ENCODE measurements around the gene ABCF1. TPM values are rescaled to one million over a fixed set of nuclear protein-coding genes. Genes with fewer than 3 reads are reported as not detected.

The ABCF1 gene
- total and polyA plus RNA-seq, 9 of the 15 experiments (the other 6 are each of a cell fraction or from before 2014, with no cell fraction given) = 41.6 to 193 (median 102) TPM

DNA sequence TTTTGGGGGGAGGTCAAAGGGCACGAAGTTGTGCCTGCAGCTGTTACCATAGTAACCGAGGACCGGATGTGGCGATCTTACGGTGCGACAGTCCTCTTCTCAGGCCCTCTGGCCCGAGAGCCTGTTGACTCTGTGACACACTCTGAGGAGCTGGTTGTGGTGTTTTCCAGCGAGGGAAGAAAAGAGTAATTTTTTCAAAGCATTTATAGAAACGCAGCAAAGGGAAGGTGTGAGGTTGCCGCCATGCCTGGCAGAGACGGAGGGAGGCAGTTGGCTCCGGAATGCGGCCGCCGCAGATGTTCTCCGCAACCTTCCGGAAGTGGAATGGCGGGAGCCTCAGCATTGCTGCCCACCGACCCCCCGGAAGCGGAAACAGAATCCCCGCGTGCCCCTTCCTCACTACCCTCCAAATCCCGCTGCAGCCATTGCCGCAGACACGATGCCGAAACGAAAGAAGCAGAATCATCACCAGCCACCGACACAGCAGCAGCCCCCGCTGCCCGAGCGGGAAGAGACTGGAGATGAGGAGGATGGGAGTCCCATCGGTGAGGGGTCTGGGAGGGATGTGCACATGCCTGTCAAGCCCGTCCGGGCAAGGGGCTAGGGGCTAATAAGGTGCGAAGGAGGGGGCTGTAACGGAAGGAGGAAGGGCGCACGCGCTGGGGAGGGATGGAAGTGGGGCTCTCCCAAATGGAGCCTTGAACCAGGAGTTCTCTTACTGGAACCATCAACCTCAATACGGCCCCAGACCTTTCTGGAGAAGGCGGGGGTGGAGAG lies 14.1 kb upstream of the ABCF1 start, which contains the start of gene PRR3 (continued):
- TF ChIP-seq, protein P1, sequence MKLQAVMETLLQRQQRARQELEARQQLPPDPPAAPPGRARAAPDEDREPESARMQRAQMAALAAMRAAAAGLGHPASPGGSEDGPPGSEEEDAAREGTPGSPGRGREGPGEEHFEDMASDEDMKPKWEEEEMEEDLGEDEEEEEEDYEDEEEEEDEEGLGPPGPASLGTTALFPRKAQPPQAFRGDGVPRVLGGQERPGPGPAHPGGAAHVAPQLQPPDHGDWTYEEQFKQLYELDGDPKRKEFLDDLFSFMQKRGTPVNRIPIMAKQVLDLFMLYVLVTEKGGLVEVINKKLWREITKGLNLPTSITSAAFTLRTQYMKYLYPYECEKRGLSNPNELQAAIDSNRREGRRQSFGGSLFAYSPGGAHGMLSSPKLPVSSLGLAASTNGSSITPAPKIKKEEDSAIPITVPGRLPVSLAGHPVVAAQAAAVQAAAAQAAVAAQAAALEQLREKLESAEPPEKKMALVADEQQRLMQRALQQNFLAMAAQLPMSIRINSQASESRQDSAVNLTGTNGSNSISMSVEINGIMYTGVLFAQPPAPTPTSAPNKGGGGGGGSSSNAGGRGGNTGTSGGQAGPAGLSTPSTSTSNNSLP (IDR thresholded peaks at IDR 0.05; ENCODE audit: borderline replicate concordance, low read depth, low read length) = no peak
- no peak for TF ChIP-seq ZNF830 (CRISPR knock-in tag; IDR thresholded peaks at IDR 0.05)
- TF ChIP-seq ZNF174 (CRISPR knock-in tag; IDR thresholded peaks at IDR 0.05) = no peak
- TF ChIP-seq, protein P2, sequence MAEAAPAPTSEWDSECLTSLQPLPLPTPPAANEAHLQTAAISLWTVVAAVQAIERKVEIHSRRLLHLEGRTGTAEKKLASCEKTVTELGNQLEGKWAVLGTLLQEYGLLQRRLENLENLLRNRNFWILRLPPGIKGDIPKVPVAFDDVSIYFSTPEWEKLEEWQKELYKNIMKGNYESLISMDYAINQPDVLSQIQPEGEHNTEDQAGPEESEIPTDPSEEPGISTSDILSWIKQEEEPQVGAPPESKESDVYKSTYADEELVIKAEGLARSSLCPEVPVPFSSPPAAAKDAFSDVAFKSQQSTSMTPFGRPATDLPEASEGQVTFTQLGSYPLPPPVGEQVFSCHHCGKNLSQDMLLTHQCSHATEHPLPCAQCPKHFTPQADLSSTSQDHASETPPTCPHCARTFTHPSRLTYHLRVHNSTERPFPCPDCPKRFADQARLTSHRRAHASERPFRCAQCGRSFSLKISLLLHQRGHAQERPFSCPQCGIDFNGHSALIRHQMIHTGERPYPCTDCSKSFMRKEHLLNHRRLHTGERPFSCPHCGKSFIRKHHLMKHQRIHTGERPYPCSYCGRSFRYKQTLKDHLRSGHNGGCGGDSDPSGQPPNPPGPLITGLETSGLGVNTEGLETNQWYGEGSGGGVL (CRISPR knock-in tag; IDR thresholded peaks at IDR 0.05) = no peak
- no peak for TF ChIP-seq GATA2 (CRISPR knock-in tag; IDR thresholded peaks at IDR 0.05)
- 0 out of 2 replicates have a peak, but pooled peaks have one; percentile 40 for TF ChIP-seq CBX5 (IDR thresholded peaks at IDR 0.05; ENCODE audit: borderline replicate concordance, low read depth)
- TF ChIP-seq RBM39 (optimal IDR thresholded peaks at IDR 0.05; ENCODE audit: low read depth, low read length) = peak; percentile 45
- 0 out of 2 replicates have a peak, but pooled peaks have one; percentile 12 for TF ChIP-seq SMAD4 (CRISPR knock-in tag; conservative IDR thresholded peaks at IDR 0.05)
- peak; percentile 93 for TF ChIP-seq TAF9B (IDR thresholded peaks at IDR 0.05; ENCODE audit: partially characterized antibody)
- TF ChIP-seq TAF1 (IDR thresholded peaks at IDR 0.05; ENCODE audit: control insufficient read depth, extremely low read depth, insufficient read depth, low read length, severe bottlenecking) = peak; percentile 94
- TF ChIP-seq, protein P3, sequence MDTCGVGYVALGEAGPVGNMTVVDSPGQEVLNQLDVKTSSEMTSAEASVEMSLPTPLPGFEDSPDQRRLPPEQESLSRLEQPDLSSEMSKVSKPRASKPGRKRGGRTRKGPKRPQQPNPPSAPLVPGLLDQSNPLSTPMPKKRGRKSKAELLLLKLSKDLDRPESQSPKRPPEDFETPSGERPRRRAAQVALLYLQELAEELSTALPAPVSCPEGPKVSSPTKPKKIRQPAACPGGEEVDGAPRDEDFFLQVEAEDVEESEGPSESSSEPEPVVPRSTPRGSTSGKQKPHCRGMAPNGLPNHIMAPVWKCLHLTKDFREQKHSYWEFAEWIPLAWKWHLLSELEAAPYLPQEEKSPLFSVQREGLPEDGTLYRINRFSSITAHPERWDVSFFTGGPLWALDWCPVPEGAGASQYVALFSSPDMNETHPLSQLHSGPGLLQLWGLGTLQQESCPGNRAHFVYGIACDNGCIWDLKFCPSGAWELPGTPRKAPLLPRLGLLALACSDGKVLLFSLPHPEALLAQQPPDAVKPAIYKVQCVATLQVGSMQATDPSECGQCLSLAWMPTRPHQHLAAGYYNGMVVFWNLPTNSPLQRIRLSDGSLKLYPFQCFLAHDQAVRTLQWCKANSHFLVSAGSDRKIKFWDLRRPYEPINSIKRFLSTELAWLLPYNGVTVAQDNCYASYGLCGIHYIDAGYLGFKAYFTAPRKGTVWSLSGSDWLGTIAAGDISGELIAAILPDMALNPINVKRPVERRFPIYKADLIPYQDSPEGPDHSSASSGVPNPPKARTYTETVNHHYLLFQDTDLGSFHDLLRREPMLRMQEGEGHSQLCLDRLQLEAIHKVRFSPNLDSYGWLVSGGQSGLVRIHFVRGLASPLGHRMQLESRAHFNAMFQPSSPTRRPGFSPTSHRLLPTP (IDR thresholded peaks at IDR 0.05; ENCODE audit: borderline replicate concordance, extremely low read depth, insufficient read length) = no peak
- no peak for TF ChIP-seq RBM34 (IDR thresholded peaks at IDR 0.05; ENCODE audit: borderline replicate concordance, insufficient read depth, low read length)
- peak; percentile 100 for TF ChIP-seq RFX1 (IDR thresholded peaks at IDR 0.05)
- TF ChIP-seq GTF2E2 (tag; IDR thresholded peaks at IDR 0.05) = peak; percentile 84; the same call in 1 of the 2 replicates
- TF ChIP-seq EGR1 (conservative IDR thresholded peaks at IDR 0.05) = peak; percentile 88
- peak; percentile 92; the same call in 1 of the 2 replicates for TF ChIP-seq BMI1 (IDR thresholded peaks at IDR 0.05; ENCODE audit: low read length)
- TF ChIP-seq HLTF (IDR thresholded peaks at IDR 0.05) = no peak; the same call in 1 of the 2 replicates
- TF ChIP-seq PURB (CRISPR knock-in tag; IDR thresholded peaks at IDR 0.05; ENCODE audit: low read depth) = no peak
- no peak for TF ChIP-seq RHOXF2B (CRISPR knock-in tag; conservative IDR thresholded peaks at IDR 0.05)
- peak; percentile 57 for TF ChIP-seq EP300 (IDR thresholded peaks at IDR 0.05; ENCODE audit: low read length)
- no peak for TF ChIP-seq ZBTB8A (IDR thresholded peaks at IDR 0.05; ENCODE audit: partially characterized antibody)

Data from K562 (cell line).